SKM-1 (cell line): ENCODE measurements around the gene GPS1.

Experiments used
- DNase-seq: peaks from one replicate; lab custom pipeline; 2025; ENCODE audit not compliant: unreplicated experiment; lab: John Stamatoyannopoulos, UW

GPS1 gene

DNA sequence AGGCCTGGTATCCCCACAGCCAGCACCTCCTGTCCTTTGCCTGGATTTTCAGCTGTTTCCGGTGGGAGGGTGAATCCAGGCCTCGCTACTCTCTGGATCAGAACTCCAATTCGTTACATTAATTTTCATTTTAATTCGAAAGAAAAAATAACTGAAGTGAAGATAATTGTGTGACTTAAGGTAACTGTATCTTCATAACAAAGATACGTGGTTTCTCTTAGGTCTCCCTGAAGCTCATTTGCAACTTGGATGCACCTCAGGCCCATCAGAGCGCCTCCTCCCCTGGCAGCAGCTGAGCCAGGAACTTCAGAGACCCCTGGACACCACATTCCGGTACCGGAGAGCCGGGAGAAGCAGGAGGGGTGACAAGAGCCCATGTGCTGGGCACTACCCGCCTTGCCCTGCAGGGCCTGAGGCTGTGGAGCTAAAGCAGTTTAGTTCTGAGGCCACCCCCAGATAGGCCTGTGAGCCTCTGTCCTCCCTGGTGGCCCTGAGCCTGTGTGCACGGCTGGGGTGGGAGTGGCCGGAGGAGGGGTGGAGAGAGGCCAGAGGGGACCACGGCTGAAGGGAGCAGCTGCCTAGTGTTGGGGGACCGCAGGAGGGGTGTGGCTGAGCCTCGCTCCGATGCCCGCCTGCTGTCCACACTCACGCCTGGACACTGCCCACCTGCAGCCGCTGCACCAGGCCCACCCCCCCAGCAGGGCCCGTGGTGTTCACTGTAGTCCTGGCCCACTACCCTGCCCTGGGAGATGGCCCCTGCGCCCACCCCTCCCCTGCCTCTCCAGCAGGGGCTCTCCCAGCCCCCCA, 25.3 kb downstream of the GPS1 start:
- DNase-seq = no peak

DNA sequence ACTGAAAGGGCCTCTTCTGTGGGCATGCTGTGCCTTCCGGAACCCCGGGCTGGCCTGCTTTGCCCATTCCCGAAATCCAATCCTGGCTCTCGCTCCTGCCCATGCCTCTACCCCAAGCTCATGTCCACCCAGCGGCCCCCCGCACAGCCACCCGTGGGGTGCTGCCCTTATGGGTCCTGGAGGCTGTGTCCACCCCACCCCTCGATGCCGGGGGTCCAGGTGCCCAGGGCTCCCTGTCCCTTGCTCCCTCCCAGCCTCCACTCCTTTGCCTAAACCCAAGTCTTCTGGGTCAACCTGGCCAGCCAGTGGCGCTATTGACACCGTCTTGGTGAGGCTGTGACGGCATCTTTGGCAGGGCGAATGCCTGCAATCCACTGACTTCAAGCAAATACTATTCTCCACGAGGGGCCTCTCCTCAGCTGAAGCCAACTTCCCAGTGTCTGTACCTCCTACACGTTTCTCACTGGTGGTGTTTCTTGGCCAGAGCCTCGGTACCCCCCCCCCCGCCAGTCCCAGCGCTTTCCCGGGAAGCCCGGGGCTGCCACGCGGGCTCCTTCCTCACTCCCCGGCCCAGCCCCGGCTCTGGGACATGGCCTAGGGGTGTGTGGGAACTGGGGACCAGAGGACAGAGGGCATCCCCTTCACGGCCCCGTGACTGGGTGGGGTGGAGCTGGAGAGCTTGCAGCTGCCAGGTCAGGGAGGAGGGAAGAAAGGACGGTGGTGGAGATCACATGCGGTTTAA, 26.1 kb downstream of the GPS1 start:
- DNase-seq = no peak

DNA sequence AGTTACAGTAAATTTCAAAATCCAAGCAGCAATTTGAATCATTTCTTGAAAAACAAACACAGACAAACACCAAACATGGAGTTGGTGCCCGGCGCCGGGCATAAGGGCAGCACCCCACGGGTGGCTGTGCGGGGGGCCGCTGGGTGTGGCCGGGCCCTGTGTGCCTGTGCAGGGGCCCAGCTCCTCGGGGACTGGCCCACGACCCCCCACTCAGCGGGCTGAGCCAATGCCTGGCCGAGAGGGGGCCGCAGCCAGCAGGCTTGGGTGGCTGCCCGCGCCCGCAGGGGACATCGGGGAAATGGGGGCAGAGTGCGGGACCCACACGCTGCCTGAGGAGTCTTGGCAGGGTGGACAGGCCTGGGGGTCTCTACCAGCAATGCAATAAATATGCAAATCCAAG, 26.7 kb downstream of the GPS1 start:
- no peak for DNase-seq

DNA sequence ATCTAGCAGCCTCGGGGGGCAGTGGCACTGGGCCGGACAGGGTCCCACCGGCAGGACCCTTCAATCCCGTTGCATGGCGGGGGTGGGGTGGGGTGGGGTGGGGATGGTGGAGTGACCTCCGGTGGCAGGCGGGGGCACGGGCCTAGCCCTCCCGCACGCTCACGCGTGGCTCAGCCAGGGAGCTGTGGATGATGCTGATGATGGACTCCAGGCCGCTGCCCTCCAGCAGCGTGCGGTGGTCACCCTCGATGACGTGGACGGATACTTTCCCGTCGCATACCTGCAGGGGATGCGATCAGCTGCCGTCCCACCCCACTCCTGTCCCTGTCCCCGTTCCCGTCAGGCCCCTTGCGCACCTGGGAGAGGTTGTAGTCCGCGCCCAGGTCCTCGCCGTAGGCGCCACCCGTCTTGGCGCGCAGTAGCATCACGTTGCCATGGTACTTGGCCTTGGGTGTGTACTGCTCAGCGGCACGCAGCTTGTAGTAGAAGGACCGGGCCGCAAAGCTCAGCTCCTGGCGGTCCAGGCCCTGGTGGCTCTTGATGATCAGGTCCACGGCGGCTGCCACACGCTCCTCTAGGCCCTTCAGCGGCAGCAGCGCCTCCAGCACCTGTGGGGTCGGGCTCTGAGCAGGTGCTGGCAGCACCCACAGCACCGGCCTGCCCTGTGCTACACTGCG, 27.4 kb downstream of the GPS1 start:
- DNase-seq = no peak

DNA sequence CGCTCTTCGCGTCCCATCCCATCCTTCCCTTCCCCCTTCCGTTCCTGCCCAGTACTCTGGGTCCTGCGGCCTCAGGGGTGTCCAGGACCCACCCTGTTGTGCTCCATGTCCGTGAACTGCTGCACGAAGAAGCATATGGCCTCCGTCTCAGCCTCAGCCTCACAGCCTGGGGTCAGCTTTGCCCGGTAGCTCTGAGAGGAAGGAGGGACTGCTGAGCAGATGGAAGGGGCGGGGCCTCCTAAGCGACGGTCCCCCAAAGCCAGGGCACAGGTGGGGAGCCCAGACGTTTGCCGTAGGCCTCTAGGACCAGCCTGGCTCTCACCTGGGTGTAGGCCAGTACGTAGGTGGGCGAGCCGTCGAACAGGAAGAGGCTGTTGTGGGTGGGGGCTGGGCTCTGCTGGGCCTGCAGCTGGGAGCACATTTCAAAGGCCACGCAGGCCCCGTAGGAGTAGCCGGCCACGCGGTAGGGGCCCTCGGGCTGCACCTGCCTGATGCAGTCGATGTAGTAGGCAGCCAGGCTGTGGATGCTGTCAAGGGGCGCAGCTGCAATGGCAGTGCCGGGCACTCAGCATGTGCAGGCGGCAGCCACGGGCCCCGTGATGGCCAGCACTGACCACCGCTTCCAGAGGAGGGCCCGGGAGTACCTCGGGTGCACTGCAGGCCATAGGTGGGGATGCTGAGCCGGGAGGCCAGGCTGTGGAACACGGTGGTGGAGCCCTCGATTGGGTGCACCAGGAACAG, 28.5 kb downstream of the GPS1 start:
- DNase-seq = no peak

DNA sequence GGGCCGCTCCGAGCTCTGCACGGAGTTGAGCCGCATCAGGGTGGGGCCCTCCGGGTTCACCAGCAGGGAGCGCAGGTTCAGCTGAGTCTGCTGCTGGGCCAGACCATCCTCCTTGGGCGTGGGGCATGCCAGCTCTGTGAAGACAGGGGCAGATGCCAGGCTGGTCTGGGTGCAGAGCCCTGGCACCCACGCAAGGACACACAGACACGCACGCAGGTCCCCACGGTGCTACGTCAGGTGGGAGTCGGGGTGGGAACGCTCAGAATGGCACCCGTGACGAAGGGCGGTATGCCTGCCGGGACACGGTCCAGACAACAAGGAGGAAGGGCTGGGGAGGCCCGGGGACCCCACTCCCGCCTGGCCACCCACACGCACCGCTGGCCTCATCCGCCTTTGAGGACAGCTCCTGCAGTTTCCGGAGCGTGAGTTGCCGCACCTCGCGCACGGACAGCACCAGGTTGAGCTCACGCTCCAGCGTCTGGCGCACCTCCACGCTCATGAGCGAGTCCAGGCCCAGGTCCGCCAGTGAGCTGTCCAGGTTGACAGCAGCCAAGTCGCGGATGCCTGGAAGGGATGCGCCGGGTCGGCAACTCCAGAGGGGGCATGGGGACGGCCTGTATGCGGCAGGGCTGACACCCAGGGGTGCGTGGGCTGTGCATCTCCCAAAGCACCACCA, 29.2 kb downstream of the GPS1 start:
- DNase-seq = no peak

DNA sequence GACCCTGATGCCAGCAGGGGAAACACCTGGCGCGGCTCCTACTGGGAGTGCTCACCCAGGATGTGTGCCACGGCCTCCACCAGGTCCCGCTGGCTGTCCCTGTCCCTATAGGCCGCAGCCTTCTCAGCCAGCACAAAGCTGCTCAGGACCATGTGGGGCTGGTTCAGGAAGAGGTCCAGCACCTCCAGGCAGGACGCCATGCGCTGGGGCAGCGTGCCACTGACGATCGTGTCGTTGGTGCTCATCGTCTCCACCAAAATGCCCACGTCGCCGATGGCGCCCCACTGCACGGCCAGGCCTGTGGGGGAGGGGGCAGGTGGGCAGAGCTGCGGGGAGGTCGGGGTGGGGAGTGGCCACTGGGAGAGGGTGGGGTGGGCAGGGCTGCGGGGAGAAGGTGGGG, 29.8 kb downstream of the GPS1 start:
- DNase-seq = no peak

DNA sequence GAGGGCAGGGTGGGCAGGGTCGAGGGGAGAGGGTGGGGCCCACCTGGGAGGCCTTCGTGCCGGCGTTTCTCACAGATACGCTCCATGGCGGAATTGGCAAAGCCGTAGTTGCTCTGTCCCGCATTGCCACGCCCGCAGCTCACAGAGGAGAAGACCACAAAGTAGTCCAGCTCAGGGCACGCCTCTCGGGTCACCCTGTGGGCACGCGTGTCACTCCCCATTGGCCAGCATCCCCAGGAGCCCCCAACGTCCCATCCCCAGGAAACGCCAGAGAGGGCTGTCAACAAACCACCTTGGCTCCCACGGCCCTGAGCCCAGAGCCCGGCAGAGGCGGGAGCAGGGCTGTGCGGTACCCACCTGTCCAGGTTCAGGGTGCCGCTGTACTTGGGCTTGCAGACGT, 30.3 kb downstream of the GPS1 start:
- DNase-seq = no peak

DNA sequence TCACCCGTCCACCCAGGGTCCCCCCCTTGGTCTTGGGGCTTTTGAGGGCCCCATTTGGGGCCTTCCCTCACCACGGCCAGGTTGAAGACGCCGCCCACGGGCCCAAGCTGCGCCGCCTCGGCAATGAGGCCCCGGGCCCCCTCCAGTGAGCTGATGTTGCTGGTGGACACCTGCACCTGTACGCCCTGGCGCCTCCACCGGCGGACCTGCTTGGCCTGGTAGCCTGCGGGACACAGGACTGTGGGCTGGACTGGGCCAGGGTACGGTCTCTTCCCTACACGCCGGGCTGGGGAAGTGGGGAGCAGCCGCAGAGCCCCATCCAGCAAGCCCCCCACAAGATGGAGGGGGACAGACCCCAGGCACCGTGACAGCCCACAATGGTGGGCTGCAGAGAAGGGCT, 30.8 kb downstream of the GPS1 start:
- no peak for DNase-seq

DNA sequence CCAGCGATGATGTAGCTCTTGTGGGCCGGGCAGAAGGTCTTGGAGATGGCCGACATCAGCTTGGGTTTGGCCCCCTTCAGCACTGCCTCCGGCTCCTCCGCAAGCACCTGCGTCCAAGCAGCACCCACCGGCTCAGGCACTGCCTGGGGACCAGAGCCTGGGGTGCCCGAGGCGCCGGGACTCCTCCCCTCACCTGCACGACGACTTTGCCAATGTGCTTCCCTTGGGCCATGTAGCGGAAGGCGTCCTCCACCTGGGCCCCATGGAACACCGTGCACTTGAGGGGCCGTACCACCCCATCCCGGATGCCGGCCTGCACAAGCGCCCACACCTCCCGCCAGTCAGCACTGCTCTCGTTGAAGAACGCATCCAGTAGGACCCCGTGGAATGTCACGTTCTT, 31.3 kb downstream of the GPS1 start:
- no peak for DNase-seq

DNA sequence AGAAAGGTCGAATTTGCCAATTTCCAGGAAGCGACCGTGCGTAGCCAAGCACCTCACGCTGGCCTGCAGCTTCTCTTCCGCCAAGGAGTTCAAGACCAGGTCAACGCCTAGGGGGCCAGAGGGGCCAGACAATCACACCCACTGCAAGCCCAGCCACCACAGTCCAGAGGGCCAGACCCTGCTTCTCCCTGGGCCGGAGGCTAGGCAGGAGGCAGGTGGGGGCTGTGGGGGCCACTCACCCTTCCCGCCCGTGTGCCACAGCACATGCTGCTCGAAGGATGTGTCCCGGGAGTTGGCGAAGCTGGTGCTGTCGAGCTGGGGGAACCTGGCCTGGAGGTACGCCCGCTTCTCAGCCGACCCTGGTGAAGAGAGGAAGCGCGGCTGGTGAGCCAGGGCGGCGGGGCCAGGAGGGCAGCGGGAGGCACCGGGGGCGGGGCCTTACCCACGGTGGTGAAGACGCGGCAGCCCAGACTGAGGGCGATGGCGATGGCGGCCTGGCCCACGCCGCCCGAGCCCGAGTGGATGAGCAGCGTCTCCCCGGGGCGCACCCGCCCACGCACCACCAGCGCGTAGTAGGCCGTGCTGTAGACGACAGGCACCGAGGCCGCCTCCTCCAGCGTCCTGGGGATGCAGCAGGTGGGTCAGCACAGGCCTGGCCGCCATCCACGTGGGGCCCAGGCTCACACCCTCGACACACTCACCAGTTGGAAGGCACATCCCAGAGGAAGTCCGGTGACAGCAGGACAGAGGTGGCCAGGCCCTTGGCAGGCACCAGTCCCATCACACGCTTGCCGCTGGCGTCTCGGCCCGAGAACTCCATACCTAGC, 32.0 kb downstream of the GPS1 start:
- DNase-seq = no peak

DNA sequence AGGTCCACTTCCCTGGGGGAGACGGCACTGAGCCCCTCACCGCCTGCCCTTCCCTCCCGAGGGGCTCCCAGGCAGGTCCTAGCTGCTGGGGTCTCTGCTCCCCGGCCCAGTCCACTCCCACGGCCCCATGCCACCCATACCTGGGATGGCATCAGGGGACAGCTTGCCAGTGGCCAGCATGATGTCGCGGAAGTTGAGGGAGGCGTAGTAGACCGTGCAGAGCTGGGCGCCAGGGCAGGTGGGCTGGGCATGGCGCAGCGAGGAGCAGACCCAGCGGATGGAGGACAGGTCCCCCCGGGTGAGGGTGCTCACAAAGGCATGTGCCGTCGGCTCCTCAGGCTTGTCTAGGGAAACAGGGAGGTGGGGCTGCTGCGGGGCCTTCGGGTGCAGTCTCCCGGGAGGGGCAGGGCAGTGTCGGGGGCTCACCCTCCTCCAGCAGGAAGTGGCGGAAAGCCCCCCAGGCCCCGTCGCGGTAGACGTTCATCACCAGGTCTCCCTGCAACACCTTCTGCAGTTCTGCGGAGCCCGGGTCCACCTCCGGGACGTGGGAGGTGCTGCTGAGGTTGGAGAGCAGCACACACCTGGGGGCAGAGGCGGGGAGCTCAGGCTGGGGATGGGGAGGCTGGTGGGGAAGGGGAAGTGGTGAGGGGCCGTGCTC, 32.8 kb downstream of the GPS1 start:
- no peak for DNase-seq

DNA sequence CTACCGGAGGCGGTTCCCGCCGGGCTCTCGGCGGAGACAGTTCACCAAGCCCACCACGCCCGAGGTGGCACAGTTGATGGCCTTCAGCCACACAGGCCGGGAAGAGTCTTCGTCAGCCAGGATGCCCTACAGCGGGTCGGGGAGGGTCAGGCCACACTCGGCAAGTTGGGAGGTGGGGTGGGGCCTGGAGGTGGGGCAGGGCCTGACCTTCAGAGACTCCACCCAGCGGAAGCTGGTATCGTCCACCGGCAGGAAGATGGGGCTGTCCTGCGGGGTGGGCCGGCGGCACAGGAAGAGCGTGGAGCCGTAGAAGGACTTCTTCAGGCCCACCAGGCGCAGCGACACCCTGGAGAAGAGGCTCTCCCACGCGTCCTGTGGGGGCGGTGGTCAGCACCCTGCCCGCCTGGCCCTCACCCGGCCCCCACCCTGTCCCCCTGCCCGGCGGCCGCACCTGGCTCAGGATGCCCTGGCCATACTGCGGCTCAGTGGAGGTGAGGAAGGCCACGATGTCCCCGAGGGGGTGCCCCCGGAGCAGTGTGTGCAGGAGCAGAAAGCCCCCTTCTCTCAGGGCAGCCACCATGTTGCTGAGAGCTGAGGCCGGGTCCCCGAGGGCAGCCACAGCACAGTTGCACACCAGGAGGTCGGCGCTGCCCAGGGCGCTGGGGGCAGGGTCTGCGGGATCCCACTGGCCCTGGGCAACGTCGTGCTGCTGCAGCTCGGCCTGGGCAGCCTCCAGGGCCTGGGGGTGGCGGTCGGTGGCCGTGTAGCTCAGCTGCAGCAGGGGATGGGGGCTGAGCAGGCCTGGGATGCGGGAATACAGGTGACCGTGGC, 33.5 kb downstream of the GPS1 start:
- DNase-seq = no peak

DNA sequence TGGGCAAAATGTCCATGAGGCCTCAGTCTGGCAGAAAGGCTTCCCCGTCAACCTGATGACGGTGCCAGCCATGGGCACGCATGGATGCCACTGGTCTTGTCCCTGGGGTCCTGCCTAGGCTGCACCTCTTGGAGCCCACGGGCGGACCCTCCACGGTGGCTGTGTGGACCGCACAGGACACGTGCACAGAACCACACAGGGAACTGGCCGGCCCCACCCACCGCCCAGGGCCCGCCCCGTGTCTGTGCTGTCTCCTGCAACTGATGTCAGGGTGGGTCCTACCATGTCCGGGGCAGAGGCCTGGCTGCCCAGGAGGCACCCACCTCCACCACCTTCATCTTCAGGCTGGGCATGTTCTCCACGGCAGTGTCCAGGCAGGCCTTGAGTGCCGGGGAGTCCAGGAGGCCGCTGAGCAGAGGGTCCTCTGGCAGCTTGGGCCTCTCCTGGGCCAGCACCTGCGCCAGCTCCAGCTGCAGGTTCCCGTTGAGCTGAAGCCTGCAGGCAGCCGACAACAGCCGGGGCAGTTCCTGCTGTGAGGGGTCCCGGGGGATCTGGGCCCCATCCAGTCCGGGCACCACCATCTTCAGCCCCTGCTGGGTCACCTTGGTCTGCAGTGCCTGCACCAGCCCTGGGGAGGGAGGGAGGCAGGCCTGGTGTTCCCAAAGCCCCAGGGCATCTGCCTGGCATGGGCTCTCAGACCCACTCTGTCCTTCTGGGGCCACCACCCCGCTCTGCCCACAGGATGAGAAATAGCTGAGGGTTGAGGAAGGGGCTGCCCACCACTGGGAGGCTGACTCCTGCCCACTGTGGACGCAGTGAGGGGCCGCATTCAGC, 34.5 kb downstream of the GPS1 start:
- DNase-seq = no peak

DNA sequence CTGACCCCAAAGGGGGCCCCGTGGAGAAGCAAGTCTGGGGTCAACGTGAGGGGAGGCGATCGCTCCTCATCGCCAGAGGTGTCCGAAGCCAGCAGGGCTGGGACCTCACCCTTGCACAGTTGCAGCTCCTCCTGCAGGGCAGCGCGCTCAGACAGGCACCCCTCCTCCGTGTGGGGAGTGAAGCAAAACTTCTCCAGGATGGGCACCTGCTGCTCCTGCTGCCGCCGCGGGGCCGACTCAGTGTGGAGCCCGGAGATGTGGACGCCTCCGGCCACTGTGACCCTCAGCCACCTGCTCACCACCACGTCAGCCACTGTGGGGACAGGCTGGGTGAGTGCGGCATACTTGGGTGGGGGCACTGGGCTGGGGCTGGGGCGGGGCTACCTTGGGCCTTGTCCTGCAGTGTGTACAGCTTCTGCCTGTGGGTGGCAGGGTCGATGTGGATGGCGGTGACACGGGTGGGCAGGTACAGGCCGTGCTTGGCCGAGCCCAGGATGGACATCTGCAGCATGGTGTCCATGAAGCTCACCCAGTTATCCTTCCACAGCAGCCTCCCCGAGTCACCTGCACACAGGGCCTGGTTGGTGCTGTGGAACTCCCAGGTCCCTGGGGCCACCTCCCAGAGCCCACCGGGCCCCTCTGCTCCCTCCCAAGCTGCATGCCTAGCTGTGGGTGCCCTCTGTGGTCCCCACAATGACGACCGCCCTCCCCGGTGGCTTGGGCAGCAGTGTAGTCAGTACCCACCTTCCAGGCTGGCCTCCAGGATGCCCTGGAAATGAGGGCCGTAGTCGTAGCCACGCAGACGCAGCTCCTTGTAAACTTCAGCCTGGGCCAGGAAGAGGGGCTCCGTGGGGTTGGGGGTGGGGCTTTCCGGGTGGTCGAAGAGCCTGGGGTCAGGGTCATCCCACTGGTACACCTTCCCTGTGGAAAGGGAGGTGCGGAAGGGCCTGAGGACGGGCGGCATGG, 35.5 kb downstream of the GPS1 start:
- DNase-seq = no peak
